Retinal pigment epithelial cell (primary cell): Measurements from ENCODE around the gene MAP2K1.
A peak's percentile ranks its signal among the peaks of the same experiment; 100 is the strongest.
"Not testable (repeated sequence)": the region's sequence is repeated elsewhere in the genome, so short reads cannot be mapped to it uniquely, and the experiment has no call there.

Source experiments
- DNase-seq: peaks from one replicate; pipeline ENCODE4 v3.0.0-alpha.2; 2010; ENCODE audit warnings: low read depth
- H3K4me3 ChIP-seq: 2 replicates; pipeline ENCODE4 v1.5.1; 2011; ENCODE audit warnings: mild to moderate bottlenecking, low read length, control low read depth, moderate library complexity
- CTCF ChIP-seq: conservative IDR thresholded peaks from 2 replicates; pipeline ENCODE4 v1.5.1; 2011; ENCODE audit warnings: low read depth, low read length, control low read depth, inconsistent platforms

MAP2K1 gene

GRCh38 chr15:66502491-66502890, 115.8 kb downstream of the MAP2K1 start:
- no peak for DNase-seq
- no peak for TF ChIP-seq CTCF
- H3K4me3 ChIP-seq, result peak overlapping the region; percentile 94

- DNase-seq, result not testable (repeated sequence)
- peak overlapping the region; percentile 94 for H3K4me3 ChIP-seq
These were observed 116.4 kb downstream of the MAP2K1 start for GRCh38 chr15:66503041-66503648.

- H3K4me3 ChIP-seq, result peak overlapping the region; percentile 94
- no peak for DNase-seq
- no peak for TF ChIP-seq CTCF
These were observed 117.3 kb downstream of the MAP2K1 start for GRCh38 chr15:66503780-66504562.

GRCh38 chr15:66504563-66505429, 118.1 kb downstream of the MAP2K1 start, which contains the start of the genes RPL4 and ZWILCH:
Gene RPL4, minus strand, starts transcription at chr15:66504855. Its CDS starts 65 bp downstream, at chr15:66504790.
Gene ZWILCH, plus strand, starts transcription at chr15:66505326. Its CDS starts 13 bp downstream, at chr15:66505339.
- DNase-seq, result peak; percentile 55
- H3K4me3 ChIP-seq, result peak within 1 kb of the TSS; percentile 94
- TF ChIP-seq CTCF, result no peak

- peak; percentile 62 for DNase-seq
- H3K4me3 ChIP-seq, result peak overlapping the region; percentile 94
- no peak for TF ChIP-seq CTCF
These were observed 118.7 kb downstream of the MAP2K1 start for GRCh38 chr15:66505430-66505811.

- DNase-seq, result no peak
- no peak for TF ChIP-seq CTCF
These were observed 119.1 kb downstream of the MAP2K1 start for GRCh38 chr15:66505818-66506217.

GRCh38 chr15:66508293-66508883, 121.7 kb downstream of the MAP2K1 start:
- no peak for DNase-seq
- no peak overlapping the region for H3K4me3 ChIP-seq
- no peak for TF ChIP-seq CTCF

More at GRCh38 chr15:66505818-66506217, 119.1 kb downstream of the MAP2K1 start:
- peak overlapping the region; percentile 94 for H3K4me3 ChIP-seq
